Activated CD4-positive, alpha-beta T cell treated with anti-CD3 and anti-CD28 coated beads, Interleukin-2, amount 50 U/mL, for 24 hours (primary cell): Measurements from ENCODE around the gene GPR12.

Experiments
- DNase-seq, 2 donors: peaks; one replicate each; pipeline ENCODE4 v3.0.0-alpha.2; 2020; ENCODE audit warnings: low read depth in 1 of 2, low spot score in 1 of 2

GPR12 gene

GRCh38 chr13:26706381-26706780 is 54.2 kb downstream of the GPR12 start:
- DNase-seq: no peak

- DNase-seq: no peak
These were observed 55.0 kb downstream of the GPR12 start for GRCh38 chr13:26705536-26705935.
